ENCODE measurements around the gene RERE.
"Not testable (repeated sequence)": the region's sequence is repeated elsewhere in the genome, so short reads cannot be mapped to it uniquely, and the experiment has no call there.

Gene RERE

DNA sequence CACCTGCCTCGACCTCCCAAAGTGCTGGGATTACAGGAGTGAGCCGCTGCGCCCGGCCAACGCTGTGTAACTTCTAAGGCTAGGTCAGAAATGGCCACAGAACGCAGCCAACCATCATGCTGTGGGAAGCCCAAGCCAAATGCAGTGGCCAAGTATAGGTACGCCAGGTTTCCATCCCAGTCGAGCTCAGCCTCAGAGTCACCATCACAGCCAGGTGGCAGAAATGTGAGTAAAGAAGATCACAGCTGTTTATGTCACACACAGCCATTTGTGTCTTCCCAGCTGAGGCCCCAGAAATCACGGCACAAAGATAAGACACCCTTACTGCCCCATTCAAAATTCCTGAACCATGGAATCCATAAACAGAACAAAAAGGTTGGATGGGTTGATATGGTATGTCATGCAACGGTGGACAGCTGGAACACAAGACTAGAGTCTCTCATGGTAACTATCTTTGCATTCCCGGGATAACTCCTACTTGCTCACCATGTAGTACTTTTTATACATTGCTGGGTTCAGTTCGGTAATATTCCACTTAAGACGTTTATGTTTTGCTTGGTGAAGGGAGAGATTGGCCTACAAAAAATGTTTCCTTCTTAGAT lies 415.2 kb downstream of the RERE start:
- DNase-seq (ENCODE audit: low spot score), result no peak

DNA sequence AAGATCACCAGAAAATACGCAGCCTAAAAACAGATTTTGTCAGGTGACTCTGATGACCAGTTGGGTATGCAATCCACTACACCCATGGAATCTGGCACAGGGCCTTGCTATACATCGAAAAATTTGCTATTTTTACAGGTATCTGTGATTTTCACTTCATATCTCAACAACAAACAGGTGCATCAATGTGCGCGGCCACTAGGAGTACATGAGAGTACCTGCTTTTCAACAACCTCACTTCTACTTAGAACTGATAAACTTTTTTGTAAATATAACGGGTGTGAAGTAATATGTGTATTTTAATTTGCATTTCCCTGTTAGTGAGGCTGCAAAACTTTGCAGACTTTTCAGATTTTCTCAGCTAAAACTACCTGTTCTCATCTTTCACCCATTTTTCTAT lies 418.8 kb downstream of the RERE start:
- DNase-seq (ENCODE audit: low spot score), result no peak

DNA sequence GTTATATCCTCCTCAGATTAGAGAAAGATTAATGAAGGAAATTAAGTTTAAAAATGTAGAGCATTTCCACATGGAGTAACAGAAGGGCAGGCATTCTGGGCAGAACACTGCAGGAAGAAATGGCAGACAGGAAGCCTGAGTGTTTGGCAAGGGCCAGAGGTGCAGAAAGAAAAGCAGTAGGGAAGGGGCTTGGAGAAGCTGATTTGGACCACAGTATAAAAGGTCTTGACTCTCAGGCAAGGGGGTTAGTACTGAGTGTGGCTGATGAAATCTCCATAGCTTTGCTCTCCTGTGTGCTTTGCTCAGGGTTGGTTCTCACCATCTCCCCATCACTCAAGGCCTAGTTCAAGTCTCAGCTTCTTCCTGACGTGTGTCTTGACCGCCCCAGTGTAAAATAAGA lies 419.4 kb downstream of the RERE start:
- DNase-seq (ENCODE audit: low spot score), result no peak

DNA sequence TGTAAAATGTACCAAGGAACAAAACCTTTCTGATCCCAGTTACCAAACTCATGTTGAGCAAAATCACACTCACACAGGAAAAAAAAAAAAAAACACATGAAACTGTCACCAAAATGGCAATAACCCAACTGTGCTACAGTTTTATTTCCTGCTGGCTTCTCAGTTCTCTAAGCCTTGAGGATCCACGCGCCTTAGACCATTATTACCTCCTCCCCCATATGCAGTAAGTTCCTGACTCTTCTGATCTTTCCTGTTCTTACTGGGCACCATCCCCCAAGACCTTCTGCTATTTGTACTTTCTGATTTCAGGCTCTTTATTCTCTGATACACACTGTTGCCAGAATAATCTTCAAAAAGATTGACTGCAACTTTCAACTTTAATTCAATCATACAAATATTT lies 419.9 kb downstream of the RERE start:
- no peak for DNase-seq (ENCODE audit: low spot score)

DNA sequence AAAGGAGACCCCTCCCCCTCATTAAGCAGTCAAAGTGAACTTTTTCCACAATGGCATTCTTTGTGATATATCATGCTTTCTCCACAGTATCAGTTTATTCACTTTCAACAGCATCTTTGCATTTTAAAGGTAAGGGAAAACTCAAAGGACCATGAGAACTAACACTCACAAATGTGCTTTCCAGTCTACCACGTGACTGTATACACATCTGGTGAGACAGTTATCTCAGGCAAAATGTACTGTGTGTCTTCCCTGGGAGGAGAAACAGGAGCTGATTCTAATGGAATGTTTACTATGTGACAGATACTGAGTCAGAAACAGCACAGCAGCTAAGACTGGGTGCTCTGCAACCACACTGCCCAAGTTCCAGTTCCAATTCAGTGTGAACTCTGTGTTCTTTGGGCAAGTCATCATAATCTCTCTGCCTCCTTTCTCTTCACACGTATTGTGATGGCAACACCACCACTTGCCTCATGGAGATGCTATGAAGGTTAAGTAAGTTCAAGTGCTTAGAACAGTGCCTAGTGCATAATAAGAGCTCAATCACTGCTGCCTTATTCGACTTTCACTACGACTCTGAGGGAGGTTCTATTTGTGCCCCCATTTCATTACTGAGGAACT lies 420.5 kb downstream of the RERE start:
- no peak for DNase-seq (ENCODE audit: low spot score)

DNA sequence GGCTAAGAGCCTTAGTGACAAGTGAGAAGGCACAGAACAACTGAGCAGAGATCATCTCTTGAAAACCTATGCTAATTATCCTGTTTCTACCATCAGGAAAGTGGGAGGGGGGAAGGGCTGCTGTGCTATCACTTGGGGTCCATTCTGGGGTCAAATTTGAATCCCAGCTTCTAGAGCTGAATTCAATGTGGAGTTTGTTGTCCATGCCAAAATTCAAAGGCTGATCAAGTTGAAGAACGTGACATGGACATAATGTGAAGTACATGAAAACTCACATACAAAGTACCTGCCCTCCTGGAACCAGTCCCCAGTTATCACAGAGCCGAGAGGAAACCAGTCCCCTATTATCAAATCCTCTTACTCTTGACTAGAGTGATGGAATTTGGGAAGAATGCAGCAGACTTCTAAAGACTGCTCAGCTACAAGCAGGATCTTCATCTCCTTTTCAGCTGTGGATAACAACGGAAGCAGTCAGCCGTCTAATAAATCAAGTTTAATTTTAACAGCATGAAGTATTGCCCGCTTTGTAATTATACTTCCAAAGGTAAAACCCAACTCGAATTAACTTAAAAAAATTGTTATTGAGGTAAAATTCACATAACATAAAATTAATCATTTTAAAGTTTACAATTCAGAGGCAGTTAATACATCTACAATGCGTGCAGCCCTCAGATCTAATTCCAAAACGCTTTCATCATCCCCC lies 421.2 kb downstream of the RERE start:
- no peak for DNase-seq (ENCODE audit: low spot score)

DNA sequence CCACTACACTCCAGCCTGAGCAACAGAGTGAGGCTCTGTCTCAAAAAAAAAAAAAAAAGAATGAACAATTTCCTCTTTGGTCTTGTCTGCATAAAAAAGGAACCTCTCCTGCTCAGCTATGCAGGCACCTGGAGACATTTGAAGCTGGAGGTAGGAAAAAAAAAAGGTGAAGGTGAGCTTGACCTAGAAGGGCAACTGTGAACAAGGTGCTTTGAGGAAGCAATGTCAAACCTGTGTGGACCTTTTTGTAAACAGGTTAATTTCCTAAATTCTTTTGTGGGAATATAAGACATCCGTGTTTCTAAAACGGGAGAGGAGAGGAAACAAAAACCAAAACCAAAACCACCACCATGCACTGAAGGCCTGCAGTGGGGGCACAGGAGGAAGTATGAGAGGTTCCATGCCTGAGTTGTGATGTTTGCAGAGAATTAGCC lies 422.0 kb downstream of the RERE start:
- no peak for DNase-seq (ENCODE audit: low spot score)

DNA sequence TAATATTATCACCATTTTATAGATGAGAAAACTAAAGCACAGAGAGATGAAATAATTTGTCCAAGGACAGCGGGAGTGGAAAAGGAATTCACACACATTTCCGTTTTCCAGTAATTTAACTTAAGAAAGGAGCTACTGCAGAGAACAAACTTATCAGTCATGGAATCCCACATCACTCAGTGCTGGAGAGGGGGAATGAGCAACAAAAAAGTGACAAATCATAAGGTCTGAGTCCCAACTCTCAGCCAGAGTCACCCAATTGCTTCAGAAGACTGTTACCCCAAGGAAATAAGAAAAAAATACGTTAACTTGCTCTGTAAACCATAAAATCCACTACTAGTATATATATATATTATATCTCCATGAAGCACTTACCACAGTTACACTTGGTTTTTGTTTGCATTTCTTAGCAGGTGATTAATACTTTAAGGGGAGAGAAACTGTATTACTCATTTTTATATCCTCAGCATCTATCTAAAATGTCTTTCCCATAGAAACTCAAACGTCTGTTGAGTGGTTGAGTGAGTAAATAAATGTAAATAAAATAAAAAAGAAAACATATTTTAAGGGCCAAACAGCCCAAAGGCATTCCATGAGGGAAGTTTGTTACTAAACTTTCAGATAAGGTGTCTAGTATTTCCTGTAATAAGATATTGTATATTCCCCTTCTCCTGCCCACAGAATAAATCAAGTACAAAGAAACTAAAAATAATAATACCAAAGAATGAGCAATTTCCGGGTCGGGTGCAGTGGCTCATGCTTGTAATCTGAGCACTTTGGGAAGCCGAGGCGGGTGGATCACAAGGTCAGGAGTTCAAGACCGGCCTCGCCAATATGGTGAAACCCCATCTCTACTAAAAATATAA lies 422.8 kb downstream of the RERE start:
- DNase-seq (ENCODE audit: low spot score), result no peak

DNA sequence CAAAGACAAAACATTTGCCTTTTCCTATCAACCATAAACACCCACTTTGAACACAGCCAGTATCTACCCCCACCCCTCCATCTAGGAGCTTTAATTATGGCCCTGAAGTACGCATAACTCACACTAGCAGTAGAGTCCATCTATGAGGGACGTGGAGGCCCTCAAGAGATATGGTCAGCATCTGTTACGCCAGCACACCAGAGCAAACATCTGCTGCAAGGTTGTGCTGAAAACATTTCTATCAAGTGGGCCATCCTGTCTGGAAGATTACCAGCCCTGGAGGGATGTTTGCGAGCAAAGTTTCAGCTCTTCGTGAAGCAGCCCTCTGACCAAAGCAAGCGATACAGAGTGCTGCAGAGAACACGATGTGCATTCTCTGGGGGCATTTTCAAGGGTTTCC lies 424.9 kb downstream of the RERE start:
- DNase-seq (ENCODE audit: low spot score), result no peak

DNA sequence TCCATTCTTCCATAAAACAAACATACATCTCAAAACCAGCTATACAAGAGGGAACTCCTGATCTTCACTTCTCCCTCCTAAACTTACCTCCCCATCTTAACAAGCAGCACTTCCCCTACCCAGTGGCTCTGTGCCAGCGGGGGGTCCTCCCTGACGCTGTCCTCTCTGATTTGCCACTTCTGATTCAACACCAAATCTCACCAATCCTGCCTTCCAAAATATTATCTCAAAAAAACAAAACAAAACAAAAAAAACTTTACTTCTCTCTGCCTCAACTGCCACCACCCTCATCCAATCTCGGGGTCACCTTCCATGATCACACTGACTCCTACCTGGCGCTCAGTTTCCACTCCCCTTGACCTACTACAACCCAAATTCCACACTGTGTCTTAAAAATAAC lies 426.7 kb downstream of the RERE start:
- no peak for DNase-seq (ENCODE audit: low spot score)

DNA sequence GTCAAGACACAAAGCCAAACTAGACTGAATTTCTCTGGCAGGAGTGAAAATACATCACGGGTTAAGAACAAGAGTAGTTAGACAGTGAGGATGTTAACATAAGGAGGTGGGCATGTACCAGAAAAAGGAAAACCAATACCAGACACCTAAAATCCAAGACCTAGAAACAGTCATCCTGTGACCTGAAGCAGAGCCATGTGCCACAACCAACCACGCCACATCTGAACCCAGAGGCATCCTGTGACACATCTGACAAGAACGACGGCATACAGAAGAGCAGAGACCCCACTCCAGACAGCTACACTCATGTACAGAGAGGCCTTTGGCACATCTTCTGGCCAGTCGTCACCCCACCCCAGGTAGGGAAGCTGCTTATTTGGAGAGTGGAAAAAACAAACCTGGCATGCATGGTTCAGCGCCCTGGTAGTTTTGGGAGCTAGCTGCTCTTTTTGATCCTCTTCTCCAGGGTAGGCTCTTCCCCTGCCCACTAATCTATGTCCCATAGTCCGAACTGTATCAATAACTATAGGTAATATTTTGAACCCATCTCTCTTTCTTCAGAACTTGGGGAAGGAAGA lies 427.4 kb downstream of the RERE start:
- no peak for DNase-seq (ENCODE audit: low spot score)

DNA sequence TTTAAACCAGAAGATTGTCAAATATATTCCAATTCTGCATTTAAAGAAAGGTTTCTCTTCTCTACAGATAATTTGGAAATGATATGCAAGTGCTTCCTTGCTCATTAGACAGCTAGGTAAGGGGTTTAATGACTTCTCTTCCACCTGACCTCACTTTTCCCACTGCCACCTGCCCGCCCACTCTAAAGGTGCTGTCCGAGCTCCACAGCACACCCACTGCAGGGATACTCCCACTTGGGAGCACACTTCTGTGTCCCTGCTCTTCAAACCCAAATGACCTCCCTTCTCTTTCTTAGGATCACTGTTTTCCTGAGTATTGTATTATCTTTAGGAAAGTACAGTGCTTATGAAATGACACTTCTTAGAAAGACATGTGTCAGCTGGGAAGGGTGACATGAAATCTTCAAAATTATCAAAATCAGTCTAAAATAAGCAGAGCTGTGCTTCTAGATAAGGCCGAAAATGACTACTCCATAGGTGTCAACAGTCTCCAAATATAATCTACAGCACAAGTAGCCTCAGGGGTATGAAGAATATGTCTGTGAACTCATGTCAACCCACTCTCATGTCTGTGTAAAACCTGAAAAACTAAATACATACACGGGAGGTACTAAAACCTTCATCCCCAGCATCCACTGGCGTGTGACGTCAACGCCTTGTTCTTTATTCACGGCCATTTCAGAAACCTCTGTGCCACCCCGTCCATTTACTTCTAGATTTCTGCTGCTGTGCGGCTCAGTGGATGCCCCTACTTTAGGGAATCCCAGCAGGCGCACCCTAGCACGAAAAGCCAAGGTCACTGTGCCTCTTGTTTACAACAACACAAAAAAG lies 428.5 kb downstream of the RERE start:
- DNase-seq (ENCODE audit: low spot score), result no peak

DNA sequence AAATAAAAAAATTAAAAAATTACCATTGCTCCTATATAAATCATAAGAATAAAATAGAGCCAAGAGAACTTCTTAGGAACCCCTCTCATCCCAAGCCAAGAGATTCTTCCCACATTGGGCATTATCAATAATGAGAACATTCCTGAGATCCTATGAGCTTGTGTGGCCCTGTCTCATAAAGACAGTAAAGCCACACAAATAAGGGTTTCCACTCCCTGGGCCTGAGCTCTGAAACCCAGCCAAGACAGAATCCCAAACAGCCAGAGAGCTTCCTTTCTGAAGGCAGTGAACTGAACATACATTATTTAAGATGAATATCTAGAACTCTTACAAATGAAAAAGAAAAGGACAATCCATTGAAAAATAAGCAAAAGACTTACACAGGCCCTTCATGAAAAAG lies 431.2 kb downstream of the RERE start:
- DNase-seq (ENCODE audit: low spot score), result no peak

DNA sequence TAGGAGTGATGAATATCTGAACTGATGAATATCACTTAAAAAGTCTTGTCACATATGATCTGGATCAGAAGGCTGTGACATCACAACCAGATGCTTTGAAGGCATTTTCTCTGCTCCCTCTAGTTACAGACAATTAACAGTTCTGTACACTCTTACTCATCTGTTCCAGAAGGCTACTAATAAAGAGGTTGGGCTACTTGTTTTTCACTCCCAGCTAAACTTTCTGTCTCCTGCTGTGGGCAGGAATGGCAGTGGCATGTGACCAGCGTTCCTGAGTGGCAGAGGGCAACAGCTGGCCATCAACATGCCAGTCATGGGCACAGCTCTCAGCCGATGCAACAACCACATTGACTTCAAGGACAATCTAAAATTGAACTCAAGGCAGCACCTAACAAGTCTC lies 432.9 kb downstream of the RERE start:
- no peak for DNase-seq (ENCODE audit: low spot score)

DNA sequence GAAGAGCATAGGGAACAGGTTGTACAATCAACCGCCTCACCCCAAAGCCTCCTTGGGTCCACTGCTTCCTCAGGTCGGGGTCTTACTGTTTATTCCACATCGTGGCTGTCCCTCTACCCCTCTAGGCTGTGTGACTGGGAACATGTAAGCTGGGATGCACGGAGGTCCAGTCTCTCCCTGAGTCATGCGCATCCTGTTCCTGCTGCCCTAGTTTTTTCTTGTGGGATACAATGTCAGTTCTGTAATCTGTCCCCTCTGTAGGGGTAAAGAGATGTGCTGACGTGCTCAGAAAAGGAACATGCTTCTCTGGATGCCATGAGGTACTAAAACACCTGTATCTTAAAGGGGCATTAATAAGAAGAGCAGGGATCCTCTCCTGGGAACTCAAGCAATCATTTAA lies 433.4 kb downstream of the RERE start:
- DNase-seq (ENCODE audit: low spot score), result no peak

DNA sequence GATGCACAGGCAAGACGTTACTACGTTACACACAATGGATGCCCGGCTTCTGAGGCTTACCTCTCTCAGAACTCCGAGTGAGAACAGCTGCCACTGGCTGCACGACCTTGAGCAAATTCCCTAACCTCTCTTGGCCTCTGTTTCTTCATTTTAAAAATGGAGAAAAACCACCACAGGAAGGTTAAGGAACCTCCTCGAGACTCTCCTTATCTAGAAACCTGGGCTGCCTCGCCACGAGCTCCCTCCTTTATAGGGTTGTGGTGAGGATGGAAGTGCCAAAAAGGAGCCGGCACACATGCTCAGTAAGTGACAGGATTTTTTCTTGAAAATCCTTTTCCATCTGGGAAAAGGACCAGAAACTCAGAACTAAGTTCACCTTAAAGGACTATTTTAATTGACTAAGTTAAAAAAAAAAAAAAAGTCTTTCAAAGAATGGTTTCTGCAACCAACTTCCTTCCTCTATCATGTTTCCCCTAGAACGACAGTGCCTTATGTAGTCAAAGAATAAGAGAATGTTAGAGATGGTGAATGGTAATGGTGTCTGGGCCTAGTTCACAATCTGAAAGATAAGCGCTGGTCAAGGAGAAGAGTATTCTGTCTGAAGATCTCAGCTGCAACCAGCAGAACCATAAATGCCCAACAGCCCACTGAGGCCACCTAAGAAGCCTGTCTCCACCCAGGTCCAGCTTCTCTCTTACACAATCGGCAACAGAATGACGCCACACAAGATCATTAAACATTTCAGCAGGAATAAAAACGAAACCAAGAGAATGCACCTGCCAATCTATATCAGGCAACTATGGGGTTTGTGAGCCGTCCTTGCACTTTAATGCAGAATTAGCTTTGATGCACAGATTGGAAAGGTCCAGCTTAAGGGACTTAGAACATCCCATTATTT lies 434.6 kb downstream of the RERE start:
- no peak for DNase-seq (ENCODE audit: low spot score)

DNA sequence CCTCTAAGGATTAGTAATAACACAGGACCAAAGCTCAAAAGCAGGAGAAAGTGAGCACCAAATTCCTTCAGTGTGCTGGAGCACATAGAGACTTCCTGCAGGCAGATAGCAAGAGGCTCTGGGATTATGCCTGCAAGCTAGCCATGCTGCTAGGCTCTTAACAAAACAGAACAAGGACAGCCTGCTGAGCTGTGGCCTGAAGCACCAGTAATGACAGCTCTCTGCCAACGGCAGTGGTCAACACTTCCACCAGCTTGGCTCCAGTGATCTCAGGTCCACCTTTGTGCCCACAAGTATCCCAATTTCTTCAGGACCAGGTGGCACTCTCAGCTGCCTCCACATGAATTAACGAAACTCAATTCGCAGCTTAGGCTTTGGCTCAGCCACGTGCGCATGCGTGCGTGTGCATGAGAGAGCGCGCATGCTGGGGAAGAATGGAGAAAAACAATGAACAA lies 435.4 kb downstream of the RERE start:
- no peak for DNase-seq (ENCODE audit: low spot score)

DNA sequence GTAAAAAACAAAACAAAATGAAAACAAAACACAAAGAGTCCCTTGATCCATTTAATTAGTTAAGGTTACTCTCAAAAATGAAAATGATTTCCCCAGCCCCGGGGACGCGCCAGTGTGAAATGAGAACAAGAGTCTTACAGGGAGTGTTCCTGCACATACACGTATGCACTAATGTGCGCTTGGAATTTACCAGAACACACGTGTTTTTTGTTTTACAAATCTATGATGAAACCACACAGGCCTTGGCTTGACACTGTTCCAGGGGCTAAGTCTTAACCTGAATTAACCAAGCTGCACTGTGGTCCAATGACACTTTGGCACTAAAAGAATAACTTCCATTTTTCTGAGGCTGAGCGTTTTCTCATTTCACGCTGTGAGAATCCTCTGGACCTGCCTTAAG lies 435.8 kb downstream of the RERE start:
- DNase-seq (ENCODE audit: low spot score), result no peak

DNA sequence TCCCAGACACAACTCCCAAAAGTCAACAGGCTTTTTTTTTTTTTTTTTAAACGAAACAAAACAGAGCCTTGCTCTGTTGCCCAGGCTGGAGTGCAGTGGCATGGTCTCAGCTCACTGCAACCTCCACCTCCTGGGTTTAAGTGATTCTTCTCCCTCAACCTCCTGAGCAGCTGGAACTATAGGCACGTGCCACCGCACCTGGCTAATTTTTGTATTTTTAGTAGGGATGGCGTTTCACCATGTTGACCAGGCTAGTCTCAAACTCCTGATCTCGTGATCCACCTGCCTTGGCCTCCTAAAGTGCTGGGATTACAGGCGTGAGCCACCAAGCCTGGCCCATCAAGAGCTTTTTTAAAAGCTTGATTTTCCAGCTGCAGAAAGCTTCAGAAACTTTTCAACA lies 437.1 kb downstream of the RERE start:
- not testable (repeated sequence) for DNase-seq (ENCODE audit: low spot score)

DNA sequence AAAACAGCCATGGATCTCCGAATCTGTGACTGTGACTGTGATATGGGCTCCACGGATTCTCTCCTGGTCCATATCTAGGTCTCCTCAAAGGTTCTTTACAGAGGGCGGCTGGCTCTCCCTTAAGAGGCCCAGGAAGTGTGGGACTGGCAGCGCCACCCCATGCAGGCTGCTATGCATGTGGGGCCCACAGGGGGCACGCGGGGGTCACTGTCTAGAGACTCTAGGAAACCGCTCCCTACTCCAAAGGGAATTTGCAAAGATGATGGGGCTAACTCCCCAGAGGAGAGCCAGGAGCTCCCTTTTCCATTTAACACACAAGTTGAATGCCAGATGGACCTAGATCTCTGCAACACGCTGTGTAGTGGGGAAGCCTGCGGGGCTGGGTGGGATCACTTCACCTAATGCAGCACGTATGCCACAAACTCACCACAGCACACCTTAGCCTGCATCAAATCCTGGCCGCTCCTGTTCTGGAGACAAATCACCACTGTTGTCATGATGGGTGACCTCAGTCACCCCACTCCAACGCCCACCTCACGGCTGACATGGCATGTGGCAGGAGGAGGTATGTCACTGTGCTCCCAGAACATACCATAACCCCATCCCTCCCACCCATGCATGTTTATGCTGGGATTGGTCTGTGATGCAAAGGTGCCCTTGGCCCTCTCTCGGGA lies 437.8 kb downstream of the RERE start:
- DNase-seq (ENCODE audit: low spot score), result no peak

All from COLO829 (cell line).